GM12891 (cell line): ENCODE results near the gene LRRTM3.

Experiments
- PAX5 ChIP-seq: IDR thresholded peaks from 2 replicates; pipeline ENCODE4 v1.6.1; 2011; ENCODE audit warnings: low read length, moderate library complexity, mild to moderate bottlenecking; ENCODE audit not compliant: insufficient read depth, severe bottlenecking
- POLR2A ChIP-seq: IDR thresholded peaks from 2 replicates; pipeline ENCODE4 v1.6.1; 2011; ENCODE audit warnings: low read depth, low read length, control low read depth
- POLR2AphosphoS5 ChIP-seq: IDR thresholded peaks from 2 replicates; pipeline ENCODE4 v1.6.1; 2011; ENCODE audit warnings: low read depth, low read length, control low read depth
- TAF1 ChIP-seq: IDR thresholded peaks from 2 replicates; pipeline ENCODE4 v1.6.1; 2011; ENCODE audit warnings: low read depth, low read length, control low read depth

GRCh38 chr10:66983475-66983818 is 57.6 kb downstream of the LRRTM3 start:
- TF ChIP-seq PAX5: no peak
- no peak for TF ChIP-seq POLR2A
- TF ChIP-seq TAF1: no peak
- no peak for TF ChIP-seq POLR2AphosphoS5
